Astrocyte of the spinal cord (primary cell): ENCODE results near the gene HBS1L.

Experiments used
- DNase-seq: peaks from one replicate; pipeline ENCODE4 v3.0.0; 2011; ENCODE audit warnings: low read depth, low spot score
- H3K4me3 ChIP-seq: 2 replicates; pipeline ENCODE4 v1.5.1; 2011; ENCODE audit warnings: low read depth, mild to moderate bottlenecking, low read length, moderate library complexity
- in situ Hi-C: cut with HindIII; loops from 2 replicates; pipeline ENCODE4 v1.10.0; 2017; ENCODE audit warnings: low sequenced_read_pairs
- TF ChIP-seq, protein P1 (sequence below): IDR thresholded peaks from 2 replicates; pipeline ENCODE4 v1.5.1; 2012; ENCODE audit warnings: low read depth, mild to moderate bottlenecking, low read length, inconsistent platforms

The HBS1L gene

DNA sequence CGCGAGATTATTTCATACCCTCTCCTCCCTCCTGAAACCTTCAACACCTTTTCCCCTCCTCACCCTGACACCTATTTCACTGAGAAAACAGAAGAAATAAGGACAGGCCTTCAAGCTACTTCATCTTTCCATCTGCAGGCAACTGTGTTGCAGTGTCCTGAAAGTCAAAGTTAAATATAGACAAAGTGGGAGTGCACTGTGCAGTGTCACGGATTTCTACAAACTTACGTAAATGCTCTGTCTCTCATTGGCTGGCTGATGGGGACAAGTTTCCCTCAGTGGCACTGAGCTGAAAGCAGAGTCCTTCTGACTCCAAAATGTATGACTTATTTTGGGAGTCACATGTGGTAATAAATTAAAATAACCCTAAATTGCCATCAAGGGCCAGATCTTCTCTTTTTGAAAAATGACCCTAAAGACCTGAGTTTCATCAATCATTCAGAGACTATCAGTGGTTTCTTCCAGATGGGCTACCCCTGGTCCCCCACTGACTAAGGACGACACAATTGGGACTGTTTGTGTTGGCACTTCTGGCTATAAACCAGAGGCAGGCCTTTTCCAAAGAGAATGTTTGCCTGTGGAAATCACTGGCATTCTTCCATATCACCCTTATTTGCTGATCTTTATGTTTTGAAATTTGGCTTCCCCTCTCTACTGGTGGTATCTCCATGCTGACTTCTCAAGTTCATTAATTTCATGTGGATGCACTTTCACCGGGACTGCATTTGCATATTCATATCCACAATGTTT is 126.3 kb downstream of the HBS1L start:
- no peak for DNase-seq
- in situ Hi-C loops: no loop called here
- TF ChIP-seq, protein P1, sequence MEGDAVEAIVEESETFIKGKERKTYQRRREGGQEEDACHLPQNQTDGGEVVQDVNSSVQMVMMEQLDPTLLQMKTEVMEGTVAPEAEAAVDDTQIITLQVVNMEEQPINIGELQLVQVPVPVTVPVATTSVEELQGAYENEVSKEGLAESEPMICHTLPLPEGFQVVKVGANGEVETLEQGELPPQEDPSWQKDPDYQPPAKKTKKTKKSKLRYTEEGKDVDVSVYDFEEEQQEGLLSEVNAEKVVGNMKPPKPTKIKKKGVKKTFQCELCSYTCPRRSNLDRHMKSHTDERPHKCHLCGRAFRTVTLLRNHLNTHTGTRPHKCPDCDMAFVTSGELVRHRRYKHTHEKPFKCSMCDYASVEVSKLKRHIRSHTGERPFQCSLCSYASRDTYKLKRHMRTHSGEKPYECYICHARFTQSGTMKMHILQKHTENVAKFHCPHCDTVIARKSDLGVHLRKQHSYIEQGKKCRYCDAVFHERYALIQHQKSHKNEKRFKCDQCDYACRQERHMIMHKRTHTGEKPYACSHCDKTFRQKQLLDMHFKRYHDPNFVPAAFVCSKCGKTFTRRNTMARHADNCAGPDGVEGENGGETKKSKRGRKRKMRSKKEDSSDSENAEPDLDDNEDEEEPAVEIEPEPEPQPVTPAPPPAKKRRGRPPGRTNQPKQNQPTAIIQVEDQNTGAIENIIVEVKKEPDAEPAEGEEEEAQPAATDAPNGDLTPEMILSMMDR: no peak
- H3K4me3 ChIP-seq: no peak overlapping the region

GRCh38 chr6:134925800-134926199 is 128.8 kb downstream of the HBS1L start:
- in situ Hi-C loops: no loop called here
- TF ChIP-seq, protein P1: no peak
- no peak overlapping the region for H3K4me3 ChIP-seq
- no peak for DNase-seq

DNA sequence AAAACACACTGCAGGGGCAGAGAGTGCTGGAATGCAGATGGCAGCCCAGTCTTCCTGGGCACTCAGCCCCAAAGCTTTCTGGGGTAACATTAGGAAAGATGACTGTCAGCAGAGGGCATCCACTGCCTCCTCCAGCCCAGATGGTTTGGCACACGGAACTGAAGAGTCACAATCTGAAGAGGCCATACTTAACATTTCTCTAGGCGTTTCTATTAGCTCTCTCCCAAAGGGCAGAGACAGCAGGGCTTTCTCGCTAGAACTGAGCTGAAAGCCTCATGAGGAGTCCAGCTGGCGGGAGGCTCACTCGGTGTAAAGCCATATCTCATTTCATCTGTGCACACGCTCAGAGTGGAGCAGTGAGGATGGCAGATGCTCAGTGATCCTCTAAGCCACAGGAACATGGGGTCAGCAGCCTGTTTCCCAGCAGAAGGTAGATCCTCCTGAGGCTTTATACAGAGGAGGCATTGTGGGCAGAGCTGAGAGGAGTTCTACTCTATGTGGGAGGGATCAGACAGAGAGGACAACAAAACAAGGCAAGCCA is 132.8 kb downstream of the HBS1L start:
- TF ChIP-seq, protein P1: no peak
- in situ Hi-C loops: no loop called here
- H3K4me3 ChIP-seq: no peak overlapping the region
- no peak for DNase-seq

- TF ChIP-seq, protein P1: no peak
- no peak for DNase-seq
- no peak overlapping the region for H3K4me3 ChIP-seq
- in situ Hi-C loops: no loop called here
Measured at GRCh38 chr6:134921276-134921675, 133.3 kb downstream of the HBS1L start.

DNA sequence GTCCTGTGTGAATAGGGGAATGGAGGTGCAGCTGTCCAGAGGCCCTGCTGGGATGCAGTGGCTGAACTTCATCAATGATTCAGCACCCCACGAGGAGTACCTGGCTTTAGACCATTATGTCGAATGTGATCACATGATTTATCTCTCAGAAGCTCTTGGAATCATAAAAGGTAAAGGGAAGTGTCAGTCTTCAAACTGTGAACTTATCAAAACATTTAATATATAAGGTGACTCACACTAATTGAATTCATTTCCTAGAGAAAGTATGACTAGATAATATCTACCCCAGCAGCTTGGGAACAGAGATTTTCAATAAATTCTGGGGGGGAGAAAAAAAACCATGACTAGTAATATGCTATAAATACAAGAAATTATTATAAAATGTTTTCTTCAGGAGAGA is 134.2 kb downstream of the HBS1L start:
- H3K4me3 ChIP-seq: no peak overlapping the region
- no peak for DNase-seq
- TF ChIP-seq, protein P1: no peak
- in situ Hi-C loops: no loop called here

DNA sequence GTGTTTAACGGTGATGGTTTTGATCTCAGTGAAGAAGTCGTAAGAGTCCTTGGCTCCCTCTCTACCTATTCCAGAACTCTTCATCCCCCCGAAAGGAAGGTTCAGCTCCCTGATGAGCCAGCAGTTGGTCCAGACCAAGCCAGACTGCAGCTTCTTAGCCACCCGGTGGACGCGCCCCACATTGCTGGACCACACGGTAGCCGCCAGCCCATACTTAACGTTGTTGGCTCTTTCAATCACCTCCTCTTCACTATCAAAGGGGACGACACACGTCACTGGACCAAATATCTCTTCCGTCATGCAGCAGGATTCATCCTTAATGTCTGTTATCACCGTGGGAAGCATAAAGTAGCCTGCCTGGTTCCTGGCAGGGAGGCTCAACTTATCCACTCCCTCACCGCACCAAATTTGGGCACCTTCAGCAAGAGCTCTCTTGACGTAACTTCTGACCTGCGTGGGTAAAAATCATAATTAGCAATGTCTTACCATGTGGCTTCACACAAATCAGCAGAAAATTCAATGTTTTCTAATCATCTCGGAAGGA is 136.1 kb downstream of the HBS1L start:
- TF ChIP-seq, protein P1: no peak
- DNase-seq: no peak
- in situ Hi-C loops: no loop called here
- no peak overlapping the region for H3K4me3 ChIP-seq
